Measurements from ENCODE around the gene C14orf132.

GRCh38 chr14:96040828-96041371 lies 1.7 kb downstream of the C14orf132 start:
- no peak for TF ChIP-seq CTCF (conservative IDR thresholded peaks at IDR 0.05; ENCODE audit: low read depth, low read length)
- no peak for TF ChIP-seq CEBPB (IDR thresholded peaks at IDR 0.05; ENCODE audit: low read depth, low read length)
- TF ChIP-seq RAD21 (IDR thresholded peaks at IDR 0.05; ENCODE audit: low read length), result no peak
- no peak for TF ChIP-seq FOS (IDR thresholded peaks at IDR 0.05; ENCODE audit: low read depth, low read length)
- no peak for TF ChIP-seq CHD1 (IDR thresholded peaks at IDR 0.05; ENCODE audit: low read depth, low read length)
